Right lobe of liver (tissue), 4 donors: ENCODE data around the gene SLC22A13.

Experiments
- POLR2A ChIP-seq: fragments of 450-650 bp; IDR thresholded peaks from one replicate; pipeline ENCODE4 v1.6.1; 2017; ENCODE audit warnings: antibody characterized with exemption, mild to moderate bottlenecking
- TF ChIP-seq, protein P1 (sequence below), 4 donors: fragments of 200-600 bp in 3 of 4; fragments of 450-650 bp in 1 of 4; IDR thresholded peaks; one replicate each; pipeline versions ENCODE4 v1.5.1 to v1.8.0; 2016 to 2022; ENCODE audit warnings: antibody characterized with exemption in 4 of 4, mild to moderate bottlenecking in 2 of 4
- donor health status: DM: no; HTN: no; CAD: no.
- donor health status: DM: no; HTN: no; CAD: no.
- donor health status: DM: no; HTN: yes; CAD: no.

GRCh38 chr3:38224357-38224756, 41.3 kb upstream of the SLC22A13 start:
- TF ChIP-seq, protein P1, sequence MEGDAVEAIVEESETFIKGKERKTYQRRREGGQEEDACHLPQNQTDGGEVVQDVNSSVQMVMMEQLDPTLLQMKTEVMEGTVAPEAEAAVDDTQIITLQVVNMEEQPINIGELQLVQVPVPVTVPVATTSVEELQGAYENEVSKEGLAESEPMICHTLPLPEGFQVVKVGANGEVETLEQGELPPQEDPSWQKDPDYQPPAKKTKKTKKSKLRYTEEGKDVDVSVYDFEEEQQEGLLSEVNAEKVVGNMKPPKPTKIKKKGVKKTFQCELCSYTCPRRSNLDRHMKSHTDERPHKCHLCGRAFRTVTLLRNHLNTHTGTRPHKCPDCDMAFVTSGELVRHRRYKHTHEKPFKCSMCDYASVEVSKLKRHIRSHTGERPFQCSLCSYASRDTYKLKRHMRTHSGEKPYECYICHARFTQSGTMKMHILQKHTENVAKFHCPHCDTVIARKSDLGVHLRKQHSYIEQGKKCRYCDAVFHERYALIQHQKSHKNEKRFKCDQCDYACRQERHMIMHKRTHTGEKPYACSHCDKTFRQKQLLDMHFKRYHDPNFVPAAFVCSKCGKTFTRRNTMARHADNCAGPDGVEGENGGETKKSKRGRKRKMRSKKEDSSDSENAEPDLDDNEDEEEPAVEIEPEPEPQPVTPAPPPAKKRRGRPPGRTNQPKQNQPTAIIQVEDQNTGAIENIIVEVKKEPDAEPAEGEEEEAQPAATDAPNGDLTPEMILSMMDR (IDR thresholded peaks at IDR 0.05) = no peak
- TF ChIP-seq POLR2A = no peak
